ENCODE data around the gene MAN2A2. TPM values are rescaled to one million over a fixed set of nuclear protein-coding genes. Genes with fewer than 3 reads are reported as not detected.

MAN2A2 gene
- total RNA-seq, 1 donor from 2014 or later: 70.0 TPM

DNA sequence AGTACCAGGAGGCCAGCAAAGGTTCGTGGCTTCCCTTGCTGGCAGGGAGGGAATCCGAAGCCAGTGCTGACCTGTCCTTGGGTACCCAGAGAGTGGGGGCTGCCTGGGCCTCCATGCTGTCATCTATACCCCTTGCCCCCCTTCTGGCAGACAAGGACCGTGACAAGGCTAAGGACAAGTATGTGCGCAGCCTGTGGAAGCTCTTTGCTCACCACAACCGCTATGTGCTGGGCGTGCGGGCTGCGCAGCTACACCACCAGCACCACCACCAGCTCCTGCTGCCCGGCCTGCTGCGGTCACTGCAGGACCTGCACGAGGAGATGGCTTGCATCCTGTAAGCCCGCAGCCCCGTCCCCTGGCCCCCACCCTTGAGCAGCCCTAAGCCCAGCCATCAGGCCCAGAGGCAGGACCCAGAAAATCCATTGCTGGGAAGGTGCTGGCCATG is 16.0 kb upstream of the MAN2A2 start:
- H3K27ac Mint-ChIP-seq (ENCODE audit: unreplicated experiment): no peak overlapping the region
- TF ChIP-seq, protein P1, sequence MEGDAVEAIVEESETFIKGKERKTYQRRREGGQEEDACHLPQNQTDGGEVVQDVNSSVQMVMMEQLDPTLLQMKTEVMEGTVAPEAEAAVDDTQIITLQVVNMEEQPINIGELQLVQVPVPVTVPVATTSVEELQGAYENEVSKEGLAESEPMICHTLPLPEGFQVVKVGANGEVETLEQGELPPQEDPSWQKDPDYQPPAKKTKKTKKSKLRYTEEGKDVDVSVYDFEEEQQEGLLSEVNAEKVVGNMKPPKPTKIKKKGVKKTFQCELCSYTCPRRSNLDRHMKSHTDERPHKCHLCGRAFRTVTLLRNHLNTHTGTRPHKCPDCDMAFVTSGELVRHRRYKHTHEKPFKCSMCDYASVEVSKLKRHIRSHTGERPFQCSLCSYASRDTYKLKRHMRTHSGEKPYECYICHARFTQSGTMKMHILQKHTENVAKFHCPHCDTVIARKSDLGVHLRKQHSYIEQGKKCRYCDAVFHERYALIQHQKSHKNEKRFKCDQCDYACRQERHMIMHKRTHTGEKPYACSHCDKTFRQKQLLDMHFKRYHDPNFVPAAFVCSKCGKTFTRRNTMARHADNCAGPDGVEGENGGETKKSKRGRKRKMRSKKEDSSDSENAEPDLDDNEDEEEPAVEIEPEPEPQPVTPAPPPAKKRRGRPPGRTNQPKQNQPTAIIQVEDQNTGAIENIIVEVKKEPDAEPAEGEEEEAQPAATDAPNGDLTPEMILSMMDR (IDR thresholded peaks at IDR 0.05): no peak
- no peaks in the 10 kb centered on the region for H3K27me3 Mint-ChIP-seq (ENCODE audit: unreplicated experiment)
- H3K4me3 Mint-ChIP-seq (ENCODE audit: unreplicated experiment): no peak overlapping the region
- H3K4me1 Mint-ChIP-seq (ENCODE audit: unreplicated experiment): peaks cover 17% of the 10 kb centered on the region
- no peaks in the 10 kb centered on the region for H3K36me3 Mint-ChIP-seq (ENCODE audit: unreplicated experiment)
- H3K9me3 Mint-ChIP-seq (ENCODE audit: unreplicated experiment): no peaks in the 10 kb centered on the region
- no peak for DNase-seq (ENCODE audit: extremely low spot score, unreplicated experiment)

DNA sequence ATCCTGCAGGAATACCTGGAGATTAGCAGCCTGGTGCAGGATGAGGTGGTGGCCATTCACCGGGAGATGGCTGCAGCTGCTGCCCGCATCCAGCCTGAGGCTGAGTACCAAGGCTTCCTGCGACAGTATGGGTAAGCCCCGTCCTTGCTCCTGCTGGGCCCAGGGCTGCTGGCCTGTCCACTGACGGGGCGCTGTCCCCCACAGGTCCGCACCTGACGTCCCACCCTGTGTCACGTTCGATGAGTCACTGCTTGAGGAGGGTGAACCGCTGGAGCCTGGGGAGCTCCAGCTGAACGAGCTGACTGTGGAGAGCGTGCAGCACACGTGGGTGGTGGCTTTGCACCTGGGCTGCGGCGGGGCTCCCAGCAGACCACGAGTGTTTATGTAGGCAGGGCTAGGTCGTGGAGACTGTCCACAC is 13.8 kb upstream of the MAN2A2 start:
- Mint-ChIP-seq H3K4me1 (ENCODE audit: unreplicated experiment) (peaks cover 8% of the 10 kb centered on the region), H3K27ac (ENCODE audit: unreplicated experiment) (no peak overlapping the region), H3K27me3 (ENCODE audit: unreplicated experiment) (no peaks in the 10 kb centered on the region), H3K4me3 (ENCODE audit: unreplicated experiment) (no peak overlapping the region), H3K36me3 (ENCODE audit: unreplicated experiment) (no peaks in the 10 kb centered on the region), H3K9me3 (ENCODE audit: unreplicated experiment) (no peaks in the 10 kb centered on the region)
- DNase-seq (ENCODE audit: extremely low spot score, unreplicated experiment): no peak
- TF ChIP-seq, protein P1 (IDR thresholded peaks at IDR 0.05): no peak

DNA sequence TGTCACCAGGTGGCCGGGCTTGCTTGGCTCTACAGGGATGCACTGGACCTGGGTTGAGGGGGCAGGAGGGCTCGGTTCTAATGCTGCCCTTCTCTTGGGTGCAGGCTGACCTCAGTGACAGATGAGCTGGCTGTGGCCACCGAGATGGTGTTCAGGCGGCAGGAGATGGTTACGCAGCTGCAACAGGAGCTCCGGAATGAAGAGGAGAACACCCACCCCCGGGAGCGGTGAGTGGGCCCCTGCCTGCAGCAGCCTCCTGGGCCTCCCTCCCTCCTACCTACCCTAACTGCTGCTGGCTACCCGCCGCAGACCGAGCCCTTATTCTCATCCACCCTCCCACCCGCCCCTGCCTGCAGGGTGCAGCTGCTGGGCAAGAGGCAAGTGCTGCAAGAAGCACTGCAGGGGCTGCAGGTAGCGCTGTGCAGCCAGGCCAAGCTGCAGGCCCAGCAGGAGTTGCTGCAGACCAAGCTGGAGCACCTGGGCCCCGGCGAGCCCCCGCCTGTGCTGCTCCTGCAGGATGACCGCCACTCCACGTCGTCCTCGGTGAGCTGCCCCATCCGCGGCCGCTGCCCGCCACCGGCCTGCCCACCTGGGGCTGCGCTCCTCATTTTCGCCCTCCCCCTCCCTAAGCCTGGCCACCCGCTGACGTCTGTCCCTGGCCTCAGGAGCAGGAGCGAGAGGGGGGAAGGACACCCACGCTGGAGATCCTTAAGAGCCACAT is 13.2 kb upstream of the MAN2A2 start:
- H3K9me3 Mint-ChIP-seq (ENCODE audit: unreplicated experiment): no peaks in the 10 kb centered on the region
- no peaks in the 10 kb centered on the region for H3K27me3 Mint-ChIP-seq (ENCODE audit: unreplicated experiment)
- DNase-seq (ENCODE audit: extremely low spot score, unreplicated experiment): no peak
- no peak overlapping the region for H3K4me3 Mint-ChIP-seq (ENCODE audit: unreplicated experiment)
- TF ChIP-seq, protein P1 (IDR thresholded peaks at IDR 0.05): no peak
- H3K4me1 Mint-ChIP-seq (ENCODE audit: unreplicated experiment): peaks cover 8% of the 10 kb centered on the region
- no peaks in the 10 kb centered on the region for H3K36me3 Mint-ChIP-seq (ENCODE audit: unreplicated experiment)
- H3K27ac Mint-ChIP-seq (ENCODE audit: unreplicated experiment): no peak overlapping the region

DNA sequence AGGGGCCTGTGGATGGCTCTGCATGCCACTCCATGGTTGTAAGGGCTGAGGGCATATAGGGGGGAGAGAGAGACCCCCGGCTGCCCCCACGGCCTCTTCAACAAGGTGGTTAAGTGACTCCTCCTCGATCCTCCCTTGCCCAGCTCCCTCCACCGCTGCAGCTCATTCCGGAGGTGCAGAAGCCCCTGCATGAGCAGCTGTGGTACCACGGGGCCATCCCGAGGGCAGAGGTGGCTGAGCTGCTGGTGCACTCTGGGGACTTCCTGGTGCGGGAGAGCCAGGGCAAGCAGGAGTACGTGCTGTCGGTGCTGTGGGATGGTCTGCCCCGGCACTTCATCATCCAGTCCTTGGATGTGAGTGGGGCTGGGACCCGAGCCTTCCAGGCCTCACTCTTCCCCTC is 12.3 kb upstream of the MAN2A2 start:
- no peaks in the 10 kb centered on the region for H3K9me3 Mint-ChIP-seq (ENCODE audit: unreplicated experiment)
- H3K27ac Mint-ChIP-seq (ENCODE audit: unreplicated experiment): no peak overlapping the region
- DNase-seq (ENCODE audit: extremely low spot score, unreplicated experiment): no peak
- no peak overlapping the region for H3K4me3 Mint-ChIP-seq (ENCODE audit: unreplicated experiment)
- peaks cover 6% of the 10 kb centered on the region for H3K4me1 Mint-ChIP-seq (ENCODE audit: unreplicated experiment)
- TF ChIP-seq, protein P1 (IDR thresholded peaks at IDR 0.05): no peak
- no peaks in the 10 kb centered on the region for H3K27me3 Mint-ChIP-seq (ENCODE audit: unreplicated experiment)
- H3K36me3 Mint-ChIP-seq (ENCODE audit: unreplicated experiment): no peaks in the 10 kb centered on the region

DNA sequence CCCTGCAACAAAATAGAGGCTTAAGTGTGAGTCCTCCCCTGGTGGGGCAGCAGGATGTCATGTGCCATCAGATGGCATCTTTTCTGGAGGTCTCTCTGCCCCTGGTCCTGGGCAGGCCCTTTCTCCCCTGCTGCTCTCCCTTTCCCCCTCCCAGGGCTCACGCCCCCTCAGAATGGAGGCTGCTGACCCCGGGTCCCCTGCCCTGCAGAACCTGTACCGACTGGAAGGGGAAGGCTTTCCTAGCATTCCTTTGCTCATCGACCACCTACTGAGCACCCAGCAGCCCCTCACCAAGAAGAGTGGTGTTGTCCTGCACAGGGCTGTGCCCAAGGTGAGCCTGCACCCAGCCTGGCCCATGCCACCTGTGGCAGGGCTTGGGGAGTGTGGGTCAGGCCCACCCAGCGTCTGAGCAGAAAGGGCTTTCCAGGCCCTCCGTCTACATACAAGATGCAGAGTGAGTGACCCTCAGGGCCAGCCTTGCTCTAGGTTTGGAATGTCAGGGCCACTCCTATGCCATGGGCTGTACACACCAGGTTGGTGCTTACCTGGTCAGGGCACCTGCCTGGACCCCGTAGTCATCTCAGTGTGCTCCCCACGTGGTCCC is 11.7 kb upstream of the MAN2A2 start:
- Mint-ChIP-seq H3K36me3 (ENCODE audit: unreplicated experiment) (no peaks in the 10 kb centered on the region), H3K9me3 (ENCODE audit: unreplicated experiment) (no peaks in the 10 kb centered on the region), H3K4me3 (ENCODE audit: unreplicated experiment) (no peak overlapping the region), H3K27me3 (ENCODE audit: unreplicated experiment) (no peaks in the 10 kb centered on the region), H3K27ac (ENCODE audit: unreplicated experiment) (no peak overlapping the region), H3K4me1 (ENCODE audit: unreplicated experiment) (no peaks in the 10 kb centered on the region)
- TF ChIP-seq, protein P1 (IDR thresholded peaks at IDR 0.05): no peak
- no peak for DNase-seq (ENCODE audit: extremely low spot score, unreplicated experiment)

All from osteocyte (in vitro differentiated cells).